PC-9 (cell line): ENCODE results near the gene INSL4. TPM values are rescaled to one million over a fixed set of nuclear protein-coding genes. Genes with fewer than 3 reads are reported as not detected.

Source experiments
- BruUV-seq: library from RNA; stranded (reverse); fragments of 400-500 nt; replicated peaks from 2 replicates; lab custom pipeline; 2021; lab: Mats Ljungman, UMichigan
- CTCF ChIA-PET: fragments of 300-600 bp; sonication (Branson Sonifier 250); formaldehyde crosslinking; loops from one replicate; lab custom pipeline; 2022; ENCODE audit warnings: antibody characterized with exemption; lab: Charles Lee
- POLR2A ChIA-PET: fragments of 300-600 bp; sonication (Branson Sonifier 250); formaldehyde crosslinking; loops from one replicate; lab custom pipeline; 2022; ENCODE audit warnings: antibody characterized with exemption; ENCODE audit not compliant: unreplicated experiment; lab: Charles Lee
- DNase-seq, 2 experiments: peaks; one replicate each; pipeline versions ENCODE4 v3.0.0 to v3.0.0-alpha.2; 2015 to 2022; ENCODE audit warnings: mixed read lengths in 1 of 2
- H2AFZ ChIP-seq: fragments of 200-600 bp; sonication (generic); 2 replicates; pipeline ENCODE4 v1.8.1; 2017; ENCODE audit warnings: antibody characterized with exemption
- H3F3A ChIP-seq: fragments of 200-600 bp; sonication (generic); 2 replicates; pipeline ENCODE4 v1.8.1; 2017; ENCODE audit warnings: antibody characterized with exemption, mild to moderate bottlenecking, low read depth; ENCODE audit not compliant: insufficient read depth
- H3K27ac ChIP-seq: fragments of 200-600 bp; sonication (generic); 2 replicates; pipeline ENCODE4 v1.6.1; 2016; ENCODE audit warnings: mixed run types
- H3K27me3 ChIP-seq: fragments of 200-600 bp; sonication (generic); 2 replicates; pipeline ENCODE4 v1.6.1; 2016; ENCODE audit warnings: low read depth, mixed run types; ENCODE audit not compliant: insufficient read depth
- H3K36me3 ChIP-seq: fragments of 200-600 bp; sonication (generic); 2 replicates; pipeline ENCODE4 v1.6.1; 2016; ENCODE audit warnings: low read depth, mixed run types
- H3K4me1 ChIP-seq: fragments of 200-600 bp; sonication (generic); replicated peaks from 2 replicates; pipeline ENCODE4 v1.6.1; 2016; ENCODE audit warnings: mixed run types; ENCODE audit not compliant: insufficient read depth
- H3K4me2 ChIP-seq: fragments of 200-600 bp; sonication (generic); 2 replicates; pipeline ENCODE4 v1.6.1; 2017; ENCODE audit warnings: mixed run types
- H3K4me3 ChIP-seq: fragments of 200-600 bp; sonication (generic); 2 replicates; pipeline ENCODE4 v1.6.1; 2016; ENCODE audit warnings: mixed run types
- H3K79me2 ChIP-seq: fragments of 200-600 bp; sonication (generic); 2 replicates; pipeline ENCODE4 v1.6.1; 2017; ENCODE audit warnings: low read depth, mixed run types
- H3K9me2 ChIP-seq: fragments of 200-600 bp; sonication (generic); 2 replicates; pipeline ENCODE4 v1.8.1; 2017; ENCODE audit warnings: mild to moderate bottlenecking; ENCODE audit not compliant: insufficient read depth
- H3K9me3 ChIP-seq: fragments of 200-600 bp; sonication (generic); 2 replicates; pipeline ENCODE4 v1.8.1; 2016; ENCODE audit warnings: low read depth; ENCODE audit not compliant: insufficient read depth
- H4K20me1 ChIP-seq: fragments of 200-600 bp; sonication (generic); 2 replicates; pipeline ENCODE4 v1.8.1; 2017; ENCODE audit not compliant: insufficient read depth
- EZH2 ChIP-seq: fragments of 200-600 bp; sonication (generic); IDR thresholded peaks from 2 replicates; pipeline ENCODE4 v1.8.0; 2017; ENCODE audit warnings: antibody characterized with exemption, low read depth
- intact Hi-C: fragments of 100-400 bp; cut with micrococcal nuclease; formaldehyde crosslinking; loops from one replicate; pipeline ENCODE4 v1.10.0; 2022; ENCODE audit not compliant: unreplicated experiment
- total RNA-seq: library from RNA; stranded (reverse); gene quantifications from 2 replicates; pipeline ENCODE4 v1.2.3, GENCODE V29; 2021
- TF ChIP-seq, protein P1 (sequence below): fragments of 200-600 bp; sonication (generic); conservative IDR thresholded peaks from 2 replicates; pipeline ENCODE4 v1.6.1; 2017; ENCODE audit warnings: mixed run types, antibody characterized with exemption, mild to moderate bottlenecking, moderate library complexity

Gene INSL4
- total RNA-seq, 1 experiment from 2014 or later, result not detected

DNA sequence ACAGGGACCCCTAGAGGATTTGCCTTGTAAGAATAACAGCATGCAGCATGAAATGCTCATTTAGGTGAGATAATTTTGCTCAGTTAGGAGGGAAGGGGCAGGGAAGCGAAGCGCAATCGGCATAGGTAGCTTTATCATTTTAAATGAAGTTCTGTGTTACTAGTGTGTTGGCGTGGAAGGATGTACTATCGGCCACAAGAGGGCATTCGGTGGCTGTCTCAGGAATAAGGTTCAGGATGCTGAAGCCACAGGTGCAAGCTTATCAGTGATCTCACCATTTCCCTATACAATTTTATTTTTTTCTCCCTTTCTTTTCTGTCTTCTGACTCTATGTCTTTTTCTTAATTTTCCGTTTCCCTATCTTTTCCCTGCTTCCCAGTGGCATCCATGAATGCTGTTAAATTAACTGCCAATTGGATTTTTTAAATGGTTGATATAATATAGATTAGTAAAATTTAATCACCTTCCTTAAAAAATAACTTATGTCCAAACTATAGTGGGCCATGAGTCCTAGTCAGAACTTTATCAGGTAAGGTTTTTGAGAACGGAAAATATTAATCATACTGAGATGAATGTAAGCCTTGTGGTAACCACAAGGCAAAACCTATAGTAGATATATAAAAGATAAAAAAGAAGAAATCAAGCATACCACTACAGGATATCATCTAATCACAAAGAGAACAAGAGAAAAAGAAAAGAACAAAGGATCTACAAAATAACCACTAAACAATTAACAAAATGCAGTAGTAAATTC, 44.6 kb upstream of the INSL4 start:
- no peak overlapping the region for H3K27ac ChIP-seq
- no peaks in the 10 kb centered on the region for H3K9me2 ChIP-seq
- H3F3A ChIP-seq, result no peaks in the 10 kb centered on the region
- H4K20me1 ChIP-seq, result no peaks in the 10 kb centered on the region
- intact Hi-C loops, result loop anchor here (1.0 to 2.0 kb wide), 4 partner anchors 239 to 424 kb away; no protein-coding TSS in a partner anchor
- H3K36me3 ChIP-seq, result no peaks in the 10 kb centered on the region
- no peak overlapping the region for H3K4me2 ChIP-seq
- no peaks in the 10 kb centered on the region for H3K9me3 ChIP-seq
- TF ChIP-seq, protein P1, sequence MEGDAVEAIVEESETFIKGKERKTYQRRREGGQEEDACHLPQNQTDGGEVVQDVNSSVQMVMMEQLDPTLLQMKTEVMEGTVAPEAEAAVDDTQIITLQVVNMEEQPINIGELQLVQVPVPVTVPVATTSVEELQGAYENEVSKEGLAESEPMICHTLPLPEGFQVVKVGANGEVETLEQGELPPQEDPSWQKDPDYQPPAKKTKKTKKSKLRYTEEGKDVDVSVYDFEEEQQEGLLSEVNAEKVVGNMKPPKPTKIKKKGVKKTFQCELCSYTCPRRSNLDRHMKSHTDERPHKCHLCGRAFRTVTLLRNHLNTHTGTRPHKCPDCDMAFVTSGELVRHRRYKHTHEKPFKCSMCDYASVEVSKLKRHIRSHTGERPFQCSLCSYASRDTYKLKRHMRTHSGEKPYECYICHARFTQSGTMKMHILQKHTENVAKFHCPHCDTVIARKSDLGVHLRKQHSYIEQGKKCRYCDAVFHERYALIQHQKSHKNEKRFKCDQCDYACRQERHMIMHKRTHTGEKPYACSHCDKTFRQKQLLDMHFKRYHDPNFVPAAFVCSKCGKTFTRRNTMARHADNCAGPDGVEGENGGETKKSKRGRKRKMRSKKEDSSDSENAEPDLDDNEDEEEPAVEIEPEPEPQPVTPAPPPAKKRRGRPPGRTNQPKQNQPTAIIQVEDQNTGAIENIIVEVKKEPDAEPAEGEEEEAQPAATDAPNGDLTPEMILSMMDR, result peak; percentile 71
- no peak for TF ChIP-seq EZH2
- H3K27me3 ChIP-seq, result no peaks in the 10 kb centered on the region
- no peaks in the 10 kb centered on the region for H3K4me1 ChIP-seq
- ChIA-PET POLR2A (interaction anchor here (0.6 kb wide), 1 partner anchor 251 kb away, joined by 11 read pairs; the partner anchor contains the start of gene PLGRKT), CTCF (interaction anchor here (0.6 to 1.1 kb wide), 3 partner anchors 199 to 507 kb away, joined by 3 to 9 read pairs (median 6); partner anchors contain the start of gene CDC37L1)
- DNase-seq, result peak; percentile 44 to 46
- BruUV-seq, result no TSS peak
- H3K4me3 ChIP-seq, result no peak overlapping the region
- no peaks in the 10 kb centered on the region for H3K79me2 ChIP-seq
- no peak overlapping the region for H2AFZ ChIP-seq

DNA sequence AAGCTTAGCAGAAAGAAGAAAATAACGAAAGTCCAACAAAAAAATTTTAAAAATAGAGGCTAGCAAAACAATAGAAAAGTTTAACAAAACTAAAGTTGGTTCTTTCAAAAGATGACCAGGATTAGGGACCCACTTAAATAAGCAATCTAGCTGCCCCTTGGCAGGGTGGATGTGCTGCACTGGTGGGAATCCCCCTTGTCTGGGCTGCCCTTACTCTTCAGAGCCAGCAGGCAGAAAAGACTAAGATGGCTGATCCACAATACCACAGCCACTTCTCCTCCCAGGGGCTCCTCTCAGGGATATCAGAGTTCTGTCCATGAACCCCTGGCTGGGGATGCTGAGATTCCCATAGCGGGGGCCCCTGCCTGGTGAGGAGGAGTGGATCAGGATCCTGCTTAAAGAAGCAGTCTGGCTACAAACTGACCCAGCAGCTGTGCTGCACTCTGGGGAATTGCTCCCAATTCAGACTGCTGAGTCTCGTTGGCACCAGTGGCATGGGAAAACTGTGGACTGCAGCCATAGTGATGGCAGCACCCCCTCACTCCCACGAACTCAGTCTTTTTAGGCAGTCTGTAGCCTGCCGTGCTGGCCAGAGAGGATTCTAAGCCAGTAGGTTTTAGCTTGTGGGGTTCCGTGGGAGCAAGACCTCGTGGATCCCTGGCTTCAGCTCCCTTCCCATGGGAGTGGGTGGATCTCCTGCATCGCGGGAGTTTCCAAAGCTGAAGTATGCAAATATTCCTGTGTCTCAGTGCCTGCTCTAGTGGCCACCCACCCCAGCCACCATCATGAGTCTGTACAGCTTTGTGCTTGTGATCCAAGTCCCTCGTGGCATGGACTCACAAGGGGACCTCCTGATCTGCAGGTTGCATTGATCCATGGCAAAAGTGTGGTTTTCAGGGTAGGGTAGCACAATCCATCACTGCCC, 42.9 kb upstream of the INSL4 start:
- Histone ChIP-seq H3K4me3 (no peak overlapping the region), H4K20me1 (no peaks in the 10 kb centered on the region), H3K4me2 (no peak overlapping the region), H3K9me3 (no peaks in the 10 kb centered on the region), H3K27ac (no peak overlapping the region), H2AFZ (no peak overlapping the region), H3F3A (no peaks in the 10 kb centered on the region), H3K79me2 (no peaks in the 10 kb centered on the region), H3K36me3 (no peaks in the 10 kb centered on the region), H3K27me3 (no peaks in the 10 kb centered on the region), H3K9me2 (no peaks in the 10 kb centered on the region), H3K4me1 (no peaks in the 10 kb centered on the region)
- no TSS peak for BruUV-seq
- TF ChIP-seq, protein P1, result no peak
- no peak for TF ChIP-seq EZH2
- intact Hi-C loops, result no loop called here
- ChIA-PET POLR2A (no interaction called here), CTCF (no interaction called here)
- no peak for DNase-seq

DNA sequence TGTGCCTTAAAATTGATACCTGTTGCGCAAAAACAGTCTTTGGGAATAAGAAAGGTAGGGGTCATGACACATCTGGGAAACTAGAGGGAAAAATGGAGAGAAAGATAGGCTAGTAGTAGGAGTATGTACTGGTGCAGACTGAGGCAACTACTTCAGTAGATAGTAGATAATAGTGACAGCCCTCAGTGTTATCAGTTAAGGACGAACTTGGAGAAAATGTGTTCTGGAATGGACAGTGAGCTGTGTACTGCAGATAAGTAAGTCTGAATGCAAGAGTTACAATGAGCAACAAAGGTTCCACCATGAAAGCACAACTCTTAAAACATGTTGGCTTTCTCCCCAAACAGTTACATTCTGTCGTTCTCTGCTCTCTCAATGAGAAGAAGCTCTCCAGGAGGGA, 39.2 kb upstream of the INSL4 start:
- no peak overlapping the region for H3K27ac ChIP-seq
- no peaks in the 10 kb centered on the region for H3F3A ChIP-seq
- ChIA-PET POLR2A (no interaction called here), CTCF (interaction anchor here (0.6 kb wide), 1 partner anchor 433 kb away, joined by 5 read pairs; no protein-coding TSS in a partner anchor)
- no peak overlapping the region for H3K4me3 ChIP-seq
- H2AFZ ChIP-seq, result no peak overlapping the region
- H3K9me2 ChIP-seq, result no peaks in the 10 kb centered on the region
- no peaks in the 10 kb centered on the region for H3K4me1 ChIP-seq
- H3K79me2 ChIP-seq, result no peaks in the 10 kb centered on the region
- DNase-seq, result no peak
- intact Hi-C loops, result no loop called here
- no TSS peak for BruUV-seq
- H3K27me3 ChIP-seq, result no peaks in the 10 kb centered on the region
- no peaks in the 10 kb centered on the region for H4K20me1 ChIP-seq
- no peak overlapping the region for H3K4me2 ChIP-seq
- H3K9me3 ChIP-seq, result no peaks in the 10 kb centered on the region
- no peaks in the 10 kb centered on the region for H3K36me3 ChIP-seq
- TF ChIP-seq, protein P1, result no peak
- no peak for TF ChIP-seq EZH2
